ENCODE measurements around the gene AQP6.

The AQP6 gene

GRCh38 chr12:49961993-49962764 is 10.6 kb upstream of the AQP6 start:
- H3K4me2 ChIP-seq (ENCODE audit: insufficient read depth, low read length, poor library complexity, severe bottlenecking), result peak overlapping the region; percentile 49
- H3K79me1 ChIP-seq (ENCODE audit: low read depth, low read length), result no peaks in the 10 kb centered on the region
- H3K4me3 ChIP-seq (ENCODE audit: low read length in 2 of 2), result no peak overlapping the region
- no peak overlapping the region for H3K9ac ChIP-seq (ENCODE audit: low read depth, low read length, poor library complexity)
- no peak overlapping the region for H2AFZ ChIP-seq (ENCODE audit: low read length)
- DNase-seq (ENCODE audit: low spot score), result no peak
- no peak overlapping the region for H3K14ac ChIP-seq (ENCODE audit: low read length)
- WGBS, 2 donors (ENCODE audit: extremely low coverage in 2 of 2, insufficient read length in 2 of 2, insufficient replicate concordance in 1 of 2), result no CpG with 5 or more reads among the region's 37 CpGs
- H3K18ac ChIP-seq (ENCODE audit: low read length), result peak overlapping the region; percentile 84
- peak overlapping the region; percentile 80 for H3K23ac ChIP-seq (ENCODE audit: low read depth, low read length, poor library complexity)
- H3K4me1 ChIP-seq (ENCODE audit: control insufficient read depth in 2 of 2, insufficient read depth in 1 of 2, low read depth in 1 of 2, low read length in 2 of 2), result peaks cover 19 to 30% of the 10 kb centered on the region in 2 donors
- no peak overlapping the region for H4K8ac ChIP-seq (ENCODE audit: low read depth, low read length)
- no peaks in the 10 kb centered on the region for H3K36me3 ChIP-seq (replicated peaks in 1 of 2; ENCODE audit: control insufficient read depth in 2 of 2, insufficient read depth in 2 of 2, low read length in 2 of 2)
- H2AK5ac ChIP-seq (ENCODE audit: low read depth, low read length), result peak overlapping the region; percentile 56
- no peaks in the 10 kb centered on the region for H3K9me3 ChIP-seq (replicated peaks in 1 of 2; ENCODE audit: control insufficient read depth in 2 of 2, insufficient read depth in 1 of 2, low read depth in 1 of 2, low read length in 2 of 2)
- H3K4ac ChIP-seq (ENCODE audit: low read length), result no peak overlapping the region
- no peak overlapping the region for H2BK5ac ChIP-seq (ENCODE audit: low read length)
- no peak overlapping the region for H4K91ac ChIP-seq (ENCODE audit: low read depth, low read length, poor library complexity)
- H2BK12ac ChIP-seq (ENCODE audit: low read length), result no peak overlapping the region
- H3K27ac ChIP-seq (replicated peaks; ENCODE audit: low read length), result no peak overlapping the region
- peaks cover 8 to 36% (median 18%) of the 10 kb centered on the region in 3 experiments for H3K27me3 ChIP-seq (ENCODE audit: control insufficient read depth in 3 of 3, insufficient read depth in 3 of 3, low read depth in 1 of 3, low read length in 3 of 3)
- no peak overlapping the region for H2BK15ac ChIP-seq (ENCODE audit: low read length)
- no peak overlapping the region for H2BK120ac ChIP-seq (ENCODE audit: low read depth, low read length)

- no peaks in the 10 kb centered on the region for H3K36me3 ChIP-seq (replicated peaks in 1 of 2; ENCODE audit: control insufficient read depth in 2 of 2, insufficient read depth in 2 of 2, low read length in 2 of 2)
- H2BK15ac ChIP-seq (ENCODE audit: low read length), result no peak overlapping the region
- DNase-seq (ENCODE audit: low spot score), result no peak
These were observed 9.6 kb upstream of the AQP6 start for GRCh38 chr12:49962861-49963765.

DNA sequence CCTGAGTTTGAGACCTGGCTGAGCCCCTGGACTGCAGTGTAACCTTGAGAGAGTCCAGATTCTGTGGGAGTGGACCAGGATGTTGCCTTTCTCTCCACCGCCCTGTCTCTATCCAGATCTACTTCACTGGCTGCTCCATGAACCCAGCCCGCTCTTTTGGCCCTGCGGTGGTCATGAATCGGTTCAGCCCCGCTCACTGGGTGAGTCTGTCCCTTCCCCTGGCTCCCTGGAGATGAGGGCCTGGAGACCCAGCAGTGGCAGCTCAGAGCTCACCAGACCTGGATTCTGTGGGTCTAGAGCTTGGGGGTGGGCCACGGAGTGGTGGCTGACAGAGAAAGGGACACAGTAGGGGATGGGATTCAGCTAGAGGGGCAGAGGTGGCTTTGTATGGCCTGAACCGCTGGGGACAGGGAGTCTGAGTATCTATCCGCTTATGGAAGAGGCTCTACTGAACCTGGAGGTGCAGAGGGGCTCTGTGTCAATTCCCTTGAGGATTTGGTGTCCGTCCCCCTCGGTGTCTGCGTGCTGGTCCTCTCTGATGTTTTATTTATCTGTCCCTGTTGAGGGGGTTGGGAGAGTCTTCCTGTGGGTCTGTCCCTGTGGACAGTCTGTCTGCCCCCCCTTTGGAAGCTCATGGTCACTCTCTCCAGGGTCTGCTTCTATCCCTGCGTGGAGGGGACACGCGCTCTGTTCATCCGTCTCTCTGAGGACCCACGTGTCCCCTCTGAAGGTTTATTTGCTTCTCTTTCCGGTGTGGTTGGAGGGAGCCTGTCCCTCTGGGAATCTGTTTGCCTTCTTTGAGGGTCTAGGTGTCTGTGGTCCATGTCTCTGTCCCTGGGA is 8.6 kb upstream of the AQP6 start:
- Histone ChIP-seq H3K4me2 (ENCODE audit: insufficient read depth, low read length, poor library complexity, severe bottlenecking) (no peak overlapping the region), H3K4ac (ENCODE audit: low read length) (no peak overlapping the region), H2BK15ac (ENCODE audit: low read length) (no peak overlapping the region), H3K27ac (replicated peaks; ENCODE audit: low read length) (no peak overlapping the region), H2BK5ac (ENCODE audit: low read length) (no peak overlapping the region), H2AK5ac (ENCODE audit: low read depth, low read length) (peak overlapping the region; percentile 71), H3K14ac (ENCODE audit: low read length) (peak overlapping the region; percentile 9), H3K9me3 (replicated peaks in 1 of 2; ENCODE audit: control insufficient read depth in 2 of 2, insufficient read depth in 1 of 2, low read depth in 1 of 2, low read length in 2 of 2) (no peaks in the 10 kb centered on the region), H4K8ac (ENCODE audit: low read depth, low read length) (no peak overlapping the region), H2BK120ac (ENCODE audit: low read depth, low read length) (no peak overlapping the region), H2BK12ac (ENCODE audit: low read length) (no peak overlapping the region), H2AFZ (ENCODE audit: low read length) (no peak overlapping the region), H4K91ac (ENCODE audit: low read depth, low read length, poor library complexity) (no peak overlapping the region), H3K4me3 (ENCODE audit: low read length in 2 of 2) (no peak overlapping the region), H3K4me1 (ENCODE audit: control insufficient read depth in 2 of 2, insufficient read depth in 1 of 2, low read depth in 1 of 2, low read length in 2 of 2) (peaks cover 24 to 30% of the 10 kb centered on the region in 2 donors), H3K23ac (ENCODE audit: low read depth, low read length, poor library complexity) (no peak overlapping the region), H3K9ac (ENCODE audit: low read depth, low read length, poor library complexity) (no peak overlapping the region), H3K18ac (ENCODE audit: low read length) (no peak overlapping the region), H3K27me3 (ENCODE audit: control insufficient read depth in 3 of 3, insufficient read depth in 3 of 3, low read depth in 1 of 3, low read length in 3 of 3) (peaks cover 8 to 41% (median 34%) of the 10 kb centered on the region in 3 experiments), H3K36me3 (replicated peaks in 1 of 2; ENCODE audit: control insufficient read depth in 2 of 2, insufficient read depth in 2 of 2, low read length in 2 of 2) (no peaks in the 10 kb centered on the region), H3K79me1 (ENCODE audit: low read depth, low read length) (no peaks in the 10 kb centered on the region)
- WGBS, 2 donors (ENCODE audit: extremely low coverage in 2 of 2, insufficient read length in 2 of 2, insufficient replicate concordance in 1 of 2), result no CpG with 5 or more reads among the region's 17 CpGs
- DNase-seq (ENCODE audit: low spot score), result no peak

More at GRCh38 chr12:49962861-49963765, 9.6 kb upstream of the AQP6 start:
- no CpG with 5 or more reads among the region's 21 CpGs for WGBS, 2 donors (ENCODE audit: extremely low coverage in 2 of 2, insufficient read length in 2 of 2, insufficient replicate concordance in 1 of 2)
- Histone ChIP-seq H3K79me1 (ENCODE audit: low read depth, low read length) (no peaks in the 10 kb centered on the region), H2AFZ (ENCODE audit: low read length) (no peak overlapping the region), H3K23ac (ENCODE audit: low read depth, low read length, poor library complexity) (peak overlapping the region; percentile 80), H2BK120ac (ENCODE audit: low read depth, low read length) (no peak overlapping the region), H4K91ac (ENCODE audit: low read depth, low read length, poor library complexity) (no peak overlapping the region), H3K9ac (ENCODE audit: low read depth, low read length, poor library complexity) (no peak overlapping the region), H2BK5ac (ENCODE audit: low read length) (no peak overlapping the region), H3K9me3 (replicated peaks in 1 of 2; ENCODE audit: control insufficient read depth in 2 of 2, insufficient read depth in 1 of 2, low read depth in 1 of 2, low read length in 2 of 2) (no peaks in the 10 kb centered on the region), H3K4me1 (ENCODE audit: control insufficient read depth in 2 of 2, insufficient read depth in 1 of 2, low read depth in 1 of 2, low read length in 2 of 2) (peaks cover 26 to 33% of the 10 kb centered on the region in 2 donors), H3K4me2 (ENCODE audit: insufficient read depth, low read length, poor library complexity, severe bottlenecking) (no peak overlapping the region), H3K14ac (ENCODE audit: low read length) (no peak overlapping the region), H3K18ac (ENCODE audit: low read length) (no peak overlapping the region), H2AK5ac (ENCODE audit: low read depth, low read length) (peak overlapping the region; percentile 56), H3K4me3 (ENCODE audit: low read length in 2 of 2) (no peak overlapping the region), H3K27ac (replicated peaks; ENCODE audit: low read length) (no peak overlapping the region), H3K27me3 (ENCODE audit: control insufficient read depth in 3 of 3, insufficient read depth in 3 of 3, low read depth in 1 of 3, low read length in 3 of 3) (peaks cover 8 to 42% (median 24%) of the 10 kb centered on the region in 3 experiments), H3K4ac (ENCODE audit: low read length) (no peak overlapping the region), H4K8ac (ENCODE audit: low read depth, low read length) (no peak overlapping the region), H2BK12ac (ENCODE audit: low read length) (no peak overlapping the region)

Data from neuronal stem cell (in vitro differentiated cells).